ENCODE results near the gene KRT3. TPM values are rescaled to one million over a fixed set of nuclear protein-coding genes. Genes with fewer than 3 reads are reported as not detected.

The KRT3 gene
- polyA plus RNA-seq, 6 donors from 2014 or later = not detected

GRCh38 chr12:52814710-52815155 lies 18.8 kb upstream of the KRT3 start:
- Mint-ChIP-seq H3K36me3 (no peaks in the 10 kb centered on the region), H3K27me3 (peaks cover 12 to 36% (median 28%) of the 10 kb centered on the region in 3 donors), H3K9me3 (no peaks in the 10 kb centered on the region), H3K27ac (no peak overlapping the region), H3K4me3 (no peak overlapping the region), H3K4me1 (no peaks in the 10 kb centered on the region)
- DNase-seq (no peak), ATAC-seq (ENCODE audit: low read depth in 2 of 2) (no peak)

- Mint-ChIP-seq H3K27me3 (peaks cover 16 to 35% (median 28%) of the 10 kb centered on the region in 3 donors), H3K4me1 (no peaks in the 10 kb centered on the region), H3K4me3 (no peak within 1 kb of the TSS), H3K9me3 (no peaks in the 10 kb centered on the region), H3K27ac (no peak within 1 kb of the TSS), H3K36me3 (no peaks in the 10 kb centered on the region)
- ATAC-seq (ENCODE audit: low read depth in 2 of 2) = no peak
- no peak for DNase-seq
These were observed 18.2 kb upstream of the KRT3 start, which contains the start of gene KRT4 for GRCh38 chr12:52813885-52814709. Gene KRT4 (minus strand): TSS chr12:52814116. CDS start chr12:52814058, 58 bp downstream.

- Mint-ChIP-seq H3K9me3 (no peaks in the 10 kb centered on the region), H3K4me3 (no peak overlapping the region), H3K36me3 (no peaks in the 10 kb centered on the region), H3K27me3 (peaks cover 21 to 35% (median 21%) of the 10 kb centered on the region in 3 donors), H3K4me1 (no peaks in the 10 kb centered on the region), H3K27ac (no peak overlapping the region)
- DNase-seq (no peak), ATAC-seq (ENCODE audit: low read depth in 2 of 2) (no peak)
These were observed 17.4 kb upstream of the KRT3 start for GRCh38 chr12:52813203-52813819.

GRCh38 chr12:52812749-52813148 lies 16.8 kb upstream of the KRT3 start:
- Mint-ChIP-seq H3K9me3 (no peaks in the 10 kb centered on the region), H3K36me3 (no peaks in the 10 kb centered on the region), H3K27ac (no peak overlapping the region), H3K27me3 (peaks cover 17 to 35% (median 20%) of the 10 kb centered on the region in 3 donors), H3K4me1 (no peaks in the 10 kb centered on the region), H3K4me3 (no peak overlapping the region)
- no peak for DNase-seq
- no peak for ATAC-seq (ENCODE audit: low read depth in 2 of 2)

- Mint-ChIP-seq H3K9me3 (no peaks in the 10 kb centered on the region), H3K36me3 (no peaks in the 10 kb centered on the region), H3K4me1 (no peaks in the 10 kb centered on the region), H3K4me3 (no peak overlapping the region), H3K27ac (no peak overlapping the region), H3K27me3 (peaks cover 13 to 34% (median 17%) of the 10 kb centered on the region in 3 donors)
- DNase-seq (no peak), ATAC-seq (ENCODE audit: low read depth in 2 of 2) (no peak)
These were observed 16.1 kb upstream of the KRT3 start for GRCh38 chr12:52812073-52812400.

- Mint-ChIP-seq H3K4me3 (no peak overlapping the region), H3K9me3 (no peaks in the 10 kb centered on the region), H3K36me3 (no peaks in the 10 kb centered on the region), H3K27ac (no peak overlapping the region), H3K27me3 (peaks cover 14 to 37% (median 15%) of the 10 kb centered on the region in 3 donors), H3K4me1 (no peaks in the 10 kb centered on the region)
- ATAC-seq (ENCODE audit: low read depth in 2 of 2) (no peak), DNase-seq (no peak)
These were observed 15.5 kb upstream of the KRT3 start for GRCh38 chr12:52811191-52812072.

GRCh38 chr12:52810554-52810953 lies 14.6 kb upstream of the KRT3 start:
- H3K27ac Mint-ChIP-seq = no peak overlapping the region
- no peaks in the 10 kb centered on the region for H3K9me3 Mint-ChIP-seq
- H3K4me1 Mint-ChIP-seq = no peaks in the 10 kb centered on the region
- no peaks in the 10 kb centered on the region for H3K36me3 Mint-ChIP-seq
- DNase-seq = no peak
- ATAC-seq (ENCODE audit: low read depth in 2 of 2) = no peak
- H3K4me3 Mint-ChIP-seq = no peak overlapping the region
- peaks cover 15 to 46% (median 20%) of the 10 kb centered on the region in 3 donors for H3K27me3 Mint-ChIP-seq

GRCh38 chr12:52809166-52809565 lies 13.2 kb upstream of the KRT3 start:
- H3K27ac Mint-ChIP-seq = peak overlapping the region in 1 of 6 donors; percentile 25
- no peak for ATAC-seq (ENCODE audit: low read depth in 2 of 2)
- peaks cover 16 to 43% (median 22%) of the 10 kb centered on the region in 3 donors for H3K27me3 Mint-ChIP-seq
- H3K4me1 Mint-ChIP-seq = no peaks in the 10 kb centered on the region
- H3K36me3 Mint-ChIP-seq = no peaks in the 10 kb centered on the region
- H3K4me3 Mint-ChIP-seq = no peak overlapping the region
- DNase-seq = no peak
- no peaks in the 10 kb centered on the region for H3K9me3 Mint-ChIP-seq

- ATAC-seq (ENCODE audit: low read depth in 2 of 2) (no peak), DNase-seq (no peak)
- no peaks in the 10 kb centered on the region for H3K4me1 Mint-ChIP-seq
- peaks cover 21 to 41% (median 25%) of the 10 kb centered on the region in 3 donors for H3K27me3 Mint-ChIP-seq
- H3K9me3 Mint-ChIP-seq = no peaks in the 10 kb centered on the region
- H3K27ac Mint-ChIP-seq = no peak overlapping the region
- H3K36me3 Mint-ChIP-seq = no peaks in the 10 kb centered on the region
- H3K4me3 Mint-ChIP-seq = no peak overlapping the region
These were observed 12.8 kb upstream of the KRT3 start for GRCh38 chr12:52808573-52809160.

GRCh38 chr12:52807544-52808470 lies 11.9 kb upstream of the KRT3 start:
- no peak overlapping the region for H3K4me3 Mint-ChIP-seq
- H3K4me1 Mint-ChIP-seq = no peaks in the 10 kb centered on the region
- H3K27ac Mint-ChIP-seq = peak overlapping the region in 2 of 6 donors; percentile 31 to 88
- no peaks in the 10 kb centered on the region for H3K9me3 Mint-ChIP-seq
- no peaks in the 10 kb centered on the region for H3K36me3 Mint-ChIP-seq
- ATAC-seq (ENCODE audit: low read depth in 2 of 2) = no peak
- peaks cover 21 to 41% (median 30%) of the 10 kb centered on the region in 3 donors for H3K27me3 Mint-ChIP-seq
- no peak for DNase-seq

GRCh38 chr12:52806821-52807543 lies 11.1 kb upstream of the KRT3 start:
- no peak for ATAC-seq (ENCODE audit: low read depth in 2 of 2)
- Mint-ChIP-seq H3K27me3 (peaks cover 25 to 46% (median 30%) of the 10 kb centered on the region in 3 donors), H3K27ac (no peak overlapping the region), H3K36me3 (no peaks in the 10 kb centered on the region), H3K4me3 (no peak overlapping the region), H3K4me1 (no peaks in the 10 kb centered on the region), H3K9me3 (no peaks in the 10 kb centered on the region)
- no peak for DNase-seq

Measured in naive B cell (primary cell).